PC-3 (cell line): Measurements from ENCODE around the gene CNTNAP3B. TPM values are rescaled to one million over a fixed set of nuclear protein-coding genes. Genes with fewer than 3 reads are reported as not detected.
"Not testable (repeated sequence)": the region's sequence is repeated elsewhere in the genome, so short reads cannot be mapped to it uniquely, and the experiment has no call there.

Source experiments
- ATAC-seq: fragments of 200-7000 bp; cut with Tn5 transposase; 2 replicates; pipeline ENCODE4 v1.9.1; 2020; ENCODE audit warnings: mild to moderate bottlenecking, moderate library complexity
- BruUV-seq: library from RNA; stranded (reverse); fragments of 400-500 nt; replicated peaks from 2 replicates; lab custom pipeline; 2021; lab: Mats Ljungman, UMichigan
- CTCF ChIA-PET: fragments of 300-600 bp; sonication (Branson Sonifier 250); formaldehyde crosslinking; loops from one replicate; lab custom pipeline; 2022; ENCODE audit warnings: antibody characterized with exemption; lab: Charles Lee
- POLR2A ChIA-PET: fragments of 300-600 bp; sonication (Branson Sonifier 250); formaldehyde crosslinking; loops from one replicate; lab custom pipeline; 2022; ENCODE audit warnings: antibody characterized with exemption; ENCODE audit not compliant: unreplicated experiment; lab: Charles Lee
- DNase-seq: peaks from one replicate; pipeline ENCODE4 v3.0.0-alpha.2; 2015
- H2AFZ ChIP-seq: fragments of 300-600 bp; sonication (generic); 2 replicates; pipeline ENCODE4 v1.6.0; 2016; ENCODE audit warnings: antibody characterized with exemption, low read length
- H3F3A ChIP-seq: fragments of 300-600 bp; sonication (generic); one replicate; pipeline ENCODE4 v1.6.0; 2017; ENCODE audit warnings: antibody characterized with exemption, low read length, control low read depth, mild to moderate bottlenecking; ENCODE audit not compliant: unreplicated experiment
- H3K27ac ChIP-seq: fragments of 300-600 bp; sonication (generic); 2 replicates; pipeline ENCODE4 v1.5.1; 2016; ENCODE audit warnings: mild to moderate bottlenecking, low read length
- H3K27me3 ChIP-seq: fragments of 300-600 bp; sonication (generic); 2 replicates; pipeline ENCODE4 v1.6.1; 2016; ENCODE audit warnings: low read length, mixed read lengths
- H3K36me3 ChIP-seq: fragments of 300-600 bp; sonication (generic); 2 replicates; pipeline ENCODE4 v1.6.1; 2016; ENCODE audit warnings: low read depth, mixed run types, low read length, mixed read lengths
- H3K4me1 ChIP-seq: fragments of 300-600 bp; sonication (generic); 2 replicates; pipeline ENCODE4 v1.5.1; 2016; ENCODE audit warnings: low read length; ENCODE audit not compliant: insufficient read depth
- H3K4me2 ChIP-seq: fragments of 300-600 bp; sonication (generic); 2 replicates; pipeline ENCODE4 v1.6.0; 2016; ENCODE audit warnings: low read length
- H3K4me3 ChIP-seq: fragments of 300-600 bp; sonication (generic); 2 replicates; pipeline ENCODE4 v1.5.1; 2016; ENCODE audit warnings: mild to moderate bottlenecking, low read length, mixed read lengths
- H3K79me2 ChIP-seq: fragments of 300-600 bp; sonication (generic); 2 replicates; pipeline ENCODE4 v1.6.1; 2017; ENCODE audit warnings: low read length, mixed read lengths
- H3K9ac ChIP-seq: fragments of 300-600 bp; sonication (generic); 2 replicates; pipeline ENCODE4 v1.6.0; 2016; ENCODE audit warnings: mild to moderate bottlenecking, low read length
- H3K9me2 ChIP-seq: fragments of 300-600 bp; sonication (generic); replicated peaks from 2 replicates; pipeline ENCODE4 v1.6.1; 2016; ENCODE audit warnings: mixed run types, low read length, mixed read lengths
- H3K9me3 ChIP-seq: fragments of 300-600 bp; sonication (generic); 2 replicates; pipeline ENCODE4 v1.6.1; 2016; ENCODE audit warnings: low read length, mixed read lengths
- H4K20me1 ChIP-seq: fragments of 300-600 bp; sonication (generic); 2 replicates; pipeline ENCODE4 v1.6.1; 2016; ENCODE audit warnings: low read length, mixed read lengths
- intact Hi-C: fragments of 100-400 bp; cut with micrococcal nuclease; formaldehyde crosslinking; loops from 2 replicates; pipeline ENCODE4 v1.9.0; 2023
- total RNA-seq: library from RNA; depleted of rRNA; stranded (reverse); fragments of >200 nt; gene quantifications from 2 replicates; pipeline ENCODE4 v1.2.3, GENCODE V29; 2014
- TF ChIP-seq, protein P1 (sequence below): fragments of 300-600 bp; sonication (generic); conservative IDR thresholded peaks from 2 replicates; pipeline ENCODE4 v1.5.1; 2017; ENCODE audit warnings: antibody characterized with exemption, low read depth, mild to moderate bottlenecking, low read length

Gene CNTNAP3B
- total RNA-seq, 1 experiment from 2014 or later = 10.3 TPM

DNA sequence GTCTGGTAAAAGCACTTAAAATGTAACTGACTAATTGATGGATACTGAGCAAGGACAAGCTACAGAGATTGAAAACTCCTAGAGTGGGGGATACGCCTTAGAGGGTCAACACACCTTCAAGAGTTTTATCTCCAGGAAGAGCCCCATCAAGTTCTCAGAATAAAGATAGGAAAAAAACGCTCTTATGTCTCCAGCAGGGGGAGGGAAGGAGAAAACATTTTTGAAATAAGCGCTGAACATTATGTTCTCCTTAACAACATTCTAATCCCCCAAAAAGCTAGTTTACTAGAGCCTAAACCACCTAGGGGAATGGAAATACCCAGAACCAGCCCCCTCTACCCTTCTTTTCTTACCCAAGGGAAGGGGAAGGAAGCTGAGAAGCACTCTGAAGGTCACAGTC is 187.5 kb downstream of the CNTNAP3B start:
- H3K4me2 ChIP-seq, H3K4me1 ChIP-seq, intact Hi-C loops, CTCF ChIA-PET, BruUV-seq, H3K36me3 ChIP-seq, H2AFZ ChIP-seq, H3F3A ChIP-seq, H4K20me1 ChIP-seq, POLR2A ChIA-PET, H3K9me3 ChIP-seq, H3K27ac ChIP-seq, H3K4me3 ChIP-seq, H3K9me2 ChIP-seq, H3K27me3 ChIP-seq, H3K79me2 ChIP-seq, H3K9ac ChIP-seq: not testable (repeated sequence)
- ATAC-seq (peak; percentile 61; the same call in 1 of the 2 replicates), DNase-seq (peak; percentile 20)
- TF ChIP-seq, protein P1, sequence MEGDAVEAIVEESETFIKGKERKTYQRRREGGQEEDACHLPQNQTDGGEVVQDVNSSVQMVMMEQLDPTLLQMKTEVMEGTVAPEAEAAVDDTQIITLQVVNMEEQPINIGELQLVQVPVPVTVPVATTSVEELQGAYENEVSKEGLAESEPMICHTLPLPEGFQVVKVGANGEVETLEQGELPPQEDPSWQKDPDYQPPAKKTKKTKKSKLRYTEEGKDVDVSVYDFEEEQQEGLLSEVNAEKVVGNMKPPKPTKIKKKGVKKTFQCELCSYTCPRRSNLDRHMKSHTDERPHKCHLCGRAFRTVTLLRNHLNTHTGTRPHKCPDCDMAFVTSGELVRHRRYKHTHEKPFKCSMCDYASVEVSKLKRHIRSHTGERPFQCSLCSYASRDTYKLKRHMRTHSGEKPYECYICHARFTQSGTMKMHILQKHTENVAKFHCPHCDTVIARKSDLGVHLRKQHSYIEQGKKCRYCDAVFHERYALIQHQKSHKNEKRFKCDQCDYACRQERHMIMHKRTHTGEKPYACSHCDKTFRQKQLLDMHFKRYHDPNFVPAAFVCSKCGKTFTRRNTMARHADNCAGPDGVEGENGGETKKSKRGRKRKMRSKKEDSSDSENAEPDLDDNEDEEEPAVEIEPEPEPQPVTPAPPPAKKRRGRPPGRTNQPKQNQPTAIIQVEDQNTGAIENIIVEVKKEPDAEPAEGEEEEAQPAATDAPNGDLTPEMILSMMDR = 0 out of 2 replicates have a peak, but pooled peaks have one; percentile 25

DNA sequence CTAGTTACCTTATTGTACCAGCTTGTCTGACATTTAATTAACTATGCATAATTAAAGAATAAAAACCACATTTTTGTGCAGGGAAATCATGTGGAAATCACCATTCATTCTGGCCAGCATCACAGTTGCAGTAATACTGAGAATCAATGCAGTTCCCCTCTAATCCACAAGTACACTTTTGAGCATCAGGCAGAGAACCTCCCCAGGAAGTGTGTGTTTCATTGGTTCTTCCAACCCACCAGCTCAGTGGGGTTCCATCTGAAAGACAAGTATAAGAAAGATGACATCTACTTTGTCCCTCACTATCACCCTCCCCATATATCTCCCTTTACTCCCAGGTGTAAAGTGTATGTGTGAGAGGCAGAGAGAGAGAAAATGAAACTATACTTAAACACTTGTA is 191.1 kb downstream of the CNTNAP3B start:
- H3K4me3 ChIP-seq, CTCF ChIA-PET, H3K79me2 ChIP-seq, POLR2A ChIA-PET, H3F3A ChIP-seq, BruUV-seq, DNase-seq, ATAC-seq, H3K27me3 ChIP-seq, H3K36me3 ChIP-seq, H3K27ac ChIP-seq, H3K9ac ChIP-seq, H3K4me2 ChIP-seq, H3K9me2 ChIP-seq, H4K20me1 ChIP-seq, intact Hi-C loops, H3K4me1 ChIP-seq, H3K9me3 ChIP-seq, H2AFZ ChIP-seq: not testable (repeated sequence)

DNA sequence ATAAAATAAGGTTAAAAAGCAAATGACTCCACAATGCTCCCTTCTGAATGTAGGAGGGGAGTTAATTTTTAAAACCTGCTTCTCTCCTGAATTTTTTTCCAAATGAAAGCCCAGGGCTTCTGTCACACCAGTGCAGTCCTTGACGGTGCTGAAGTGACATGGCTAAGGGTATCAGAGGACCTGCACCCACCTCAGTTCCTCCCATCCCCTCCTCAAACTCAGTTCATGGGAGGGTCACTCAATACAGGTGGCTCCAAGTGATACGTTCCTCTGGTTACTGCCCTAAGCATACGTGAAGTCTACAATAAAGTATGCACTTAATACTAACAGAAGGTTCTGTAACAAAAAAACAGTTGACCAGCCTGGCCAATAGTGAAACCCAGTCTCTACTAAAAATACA is 193.5 kb downstream of the CNTNAP3B start:
- BruUV-seq, H2AFZ ChIP-seq, H3F3A ChIP-seq, H3K27me3 ChIP-seq, DNase-seq, ATAC-seq, H3K79me2 ChIP-seq, H3K4me2 ChIP-seq, H3K9ac ChIP-seq, CTCF ChIA-PET, H3K9me2 ChIP-seq, H3K4me1 ChIP-seq, H3K36me3 ChIP-seq, H3K9me3 ChIP-seq, POLR2A ChIA-PET, H4K20me1 ChIP-seq, intact Hi-C loops, H3K27ac ChIP-seq, H3K4me3 ChIP-seq: not testable (repeated sequence)

DNA sequence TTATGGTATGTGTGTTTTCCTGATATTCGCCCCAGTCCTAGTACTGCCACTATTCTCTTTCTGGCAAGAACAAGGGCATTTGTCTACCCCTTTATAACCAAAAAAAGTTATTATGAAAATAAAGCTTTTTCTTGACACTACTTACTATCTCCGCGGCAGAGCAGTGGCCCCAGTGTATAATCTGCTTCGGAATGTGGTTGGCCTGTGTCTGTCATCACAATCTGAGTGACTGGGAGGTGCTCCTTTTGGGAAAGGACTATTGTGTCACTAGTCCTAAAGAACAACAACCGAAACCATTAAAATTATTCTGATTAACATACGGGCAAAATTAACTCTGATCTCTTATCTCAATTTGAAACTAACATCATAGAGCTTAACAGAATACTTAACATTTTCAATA is 200.1 kb downstream of the CNTNAP3B start:
- POLR2A ChIA-PET, H3K9me3 ChIP-seq, H3K36me3 ChIP-seq, H3K4me2 ChIP-seq, H4K20me1 ChIP-seq, H3K4me1 ChIP-seq, H3K4me3 ChIP-seq, H3K27me3 ChIP-seq, H3K9me2 ChIP-seq, H3K79me2 ChIP-seq, H3K9ac ChIP-seq, DNase-seq, BruUV-seq, H3F3A ChIP-seq, intact Hi-C loops, H3K27ac ChIP-seq, H2AFZ ChIP-seq, CTCF ChIA-PET: not testable (repeated sequence)
- ATAC-seq = peak; percentile 49

DNA sequence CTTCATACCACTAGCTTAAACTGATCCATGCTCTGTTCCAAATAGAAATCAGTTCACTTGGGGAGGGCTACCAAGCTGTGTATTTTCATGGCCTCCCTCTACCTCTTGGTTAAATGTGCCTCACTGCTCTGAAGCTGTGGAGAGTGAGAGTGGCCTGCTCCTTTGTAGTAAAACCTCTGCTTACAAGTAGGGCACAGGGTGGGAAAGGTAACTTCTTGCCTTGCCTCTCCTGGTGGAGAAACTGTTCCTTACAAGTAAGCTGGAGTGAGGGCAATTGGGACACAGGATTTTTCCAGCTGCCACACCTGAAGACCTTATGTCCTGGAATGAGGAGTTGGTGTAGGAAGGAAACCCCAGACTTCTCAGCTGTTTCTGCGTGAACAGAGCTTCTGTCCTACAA is 211.9 kb downstream of the CNTNAP3B start:
- H3K27me3 ChIP-seq, H4K20me1 ChIP-seq, H3K27ac ChIP-seq, intact Hi-C loops, POLR2A ChIA-PET, H3K4me1 ChIP-seq, BruUV-seq, H3K79me2 ChIP-seq, H3F3A ChIP-seq, H3K36me3 ChIP-seq, H3K9ac ChIP-seq, H3K4me3 ChIP-seq, H3K9me3 ChIP-seq, H3K9me2 ChIP-seq, DNase-seq, CTCF ChIA-PET, H2AFZ ChIP-seq, H3K4me2 ChIP-seq, ATAC-seq: not testable (repeated sequence)

DNA sequence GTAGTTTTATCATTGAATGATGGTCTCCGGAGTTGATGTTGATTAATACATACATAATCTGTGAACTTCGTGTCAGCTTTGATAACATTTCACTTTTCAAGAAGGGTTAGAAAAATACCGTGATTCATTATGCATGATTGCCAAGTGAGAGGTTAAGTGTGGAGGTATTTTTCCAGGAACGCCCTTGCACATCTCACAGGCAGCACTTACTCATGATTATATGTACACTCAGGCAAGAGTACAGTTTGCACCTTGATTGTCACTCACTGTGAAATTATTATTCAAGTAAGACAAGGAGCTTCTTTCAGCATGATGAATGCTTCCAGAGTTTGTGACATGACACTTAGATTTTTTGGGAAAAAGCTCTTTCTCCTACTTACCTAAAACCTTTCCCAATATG is 223.7 kb downstream of the CNTNAP3B start:
- H3K4me2 ChIP-seq, BruUV-seq, H3K9me3 ChIP-seq, H3K79me2 ChIP-seq, POLR2A ChIA-PET, H3K9me2 ChIP-seq, H2AFZ ChIP-seq, H3K4me3 ChIP-seq, H3K27ac ChIP-seq, DNase-seq, H3K9ac ChIP-seq, H3K4me1 ChIP-seq, H3F3A ChIP-seq, CTCF ChIA-PET, H3K36me3 ChIP-seq, H4K20me1 ChIP-seq, H3K27me3 ChIP-seq, intact Hi-C loops: not testable (repeated sequence)
- peak; percentile 55 for ATAC-seq
